CD4-positive, alpha-beta T cell treated with Interleukin-2 at 100 ng/mL for 4 hours (primary cell): ENCODE data around the gene PRPF19.
"Not testable (repeated sequence)": the region's sequence is repeated elsewhere in the genome, so short reads cannot be mapped to it uniquely, and the experiment has no call there.

Source experiments
- DNase-seq: peaks from one replicate; pipeline ENCODE4 v3.0.0-alpha.2; 2020; ENCODE audit warnings: low spot score

PRPF19 gene

GRCh38 chr11:60923326-60923725, 16.9 kb upstream of the PRPF19 start:
- DNase-seq = no peak

- DNase-seq = no peak
These were observed 16.5 kb upstream of the PRPF19 start for GRCh38 chr11:60922906-60923305.

- DNase-seq = no peak
These were observed 15.5 kb upstream of the PRPF19 start for GRCh38 chr11:60921777-60922335.

DNA sequence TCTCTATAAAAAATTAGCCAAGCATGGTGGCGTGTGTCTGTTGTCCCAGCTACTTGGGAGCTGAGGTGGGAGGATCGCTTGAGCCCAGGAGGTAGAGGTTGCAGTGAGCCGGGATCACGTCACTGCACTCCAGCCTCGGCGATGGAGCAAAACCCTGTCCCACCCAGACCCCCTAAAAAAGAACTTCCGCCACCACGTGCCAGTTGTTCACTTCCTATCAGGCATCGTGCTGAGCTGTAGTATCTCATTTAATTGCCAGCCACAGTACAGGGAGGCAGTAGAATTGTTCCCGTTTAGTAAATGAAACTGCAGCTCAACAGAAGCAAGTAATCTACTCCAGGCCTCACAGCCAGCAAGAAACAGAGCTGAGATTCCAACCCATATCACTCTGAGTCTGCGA, 14.9 kb upstream of the PRPF19 start:
- DNase-seq = no peak

GRCh38 chr11:60919956-60920355, 13.6 kb upstream of the PRPF19 start:
- DNase-seq = no peak

- DNase-seq = no peak
These were observed 12.9 kb upstream of the PRPF19 start for GRCh38 chr11:60919320-60919719.

DNA sequence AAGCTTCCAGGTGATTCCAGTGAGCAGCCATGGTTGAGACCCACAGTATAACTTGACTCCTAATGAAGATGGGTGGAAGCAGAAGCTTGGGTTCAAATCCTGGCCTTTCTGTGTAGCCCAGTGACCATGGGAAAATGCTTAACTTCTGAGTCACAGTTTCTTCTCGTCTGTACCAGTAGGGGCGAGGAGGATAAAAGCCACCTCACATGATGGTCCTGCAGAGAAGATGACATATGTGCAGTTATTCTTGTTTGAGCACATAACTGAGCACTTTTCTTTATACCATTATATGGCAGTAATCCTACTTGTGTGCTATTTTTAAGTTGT, 12.5 kb upstream of the PRPF19 start:
- DNase-seq = no peak

DNA sequence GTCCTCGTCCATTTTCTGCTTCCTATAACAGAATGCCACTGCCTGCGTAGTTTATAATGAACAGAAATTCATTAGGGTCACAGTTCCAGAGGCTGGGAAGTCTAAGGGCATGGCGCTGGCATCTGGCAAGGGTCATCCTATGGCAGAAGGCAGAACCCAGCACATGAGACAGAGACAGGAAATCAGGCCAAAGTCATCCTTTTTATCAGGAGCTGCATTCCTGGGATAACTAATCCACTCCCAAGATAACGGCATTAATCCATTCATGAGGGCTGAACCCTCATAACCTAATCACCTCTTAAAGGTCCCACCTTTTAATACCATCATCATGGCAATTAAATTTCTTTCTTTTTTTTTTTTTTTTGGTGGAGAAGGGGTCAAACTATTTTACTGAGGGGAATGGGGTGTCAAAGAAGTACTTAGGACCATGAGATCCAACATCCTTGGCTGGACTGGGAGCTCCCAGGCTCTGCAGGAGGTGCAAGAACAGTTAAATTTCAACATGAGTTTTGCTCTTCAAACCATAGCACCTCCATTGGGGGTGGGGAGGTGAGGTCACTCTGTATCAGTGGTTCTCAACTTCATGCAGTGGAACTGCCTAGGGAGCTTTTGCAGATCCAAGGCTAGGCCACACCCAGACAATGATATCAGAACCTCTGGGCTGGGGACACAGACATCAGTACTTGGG, 12.0 kb upstream of the PRPF19 start:
- no peak for DNase-seq

GRCh38 chr11:60917267-60917666, 10.9 kb upstream of the PRPF19 start:
- no peak for DNase-seq

- no peak for DNase-seq
These were observed 10.4 kb upstream of the PRPF19 start for GRCh38 chr11:60916669-60917206.

DNA sequence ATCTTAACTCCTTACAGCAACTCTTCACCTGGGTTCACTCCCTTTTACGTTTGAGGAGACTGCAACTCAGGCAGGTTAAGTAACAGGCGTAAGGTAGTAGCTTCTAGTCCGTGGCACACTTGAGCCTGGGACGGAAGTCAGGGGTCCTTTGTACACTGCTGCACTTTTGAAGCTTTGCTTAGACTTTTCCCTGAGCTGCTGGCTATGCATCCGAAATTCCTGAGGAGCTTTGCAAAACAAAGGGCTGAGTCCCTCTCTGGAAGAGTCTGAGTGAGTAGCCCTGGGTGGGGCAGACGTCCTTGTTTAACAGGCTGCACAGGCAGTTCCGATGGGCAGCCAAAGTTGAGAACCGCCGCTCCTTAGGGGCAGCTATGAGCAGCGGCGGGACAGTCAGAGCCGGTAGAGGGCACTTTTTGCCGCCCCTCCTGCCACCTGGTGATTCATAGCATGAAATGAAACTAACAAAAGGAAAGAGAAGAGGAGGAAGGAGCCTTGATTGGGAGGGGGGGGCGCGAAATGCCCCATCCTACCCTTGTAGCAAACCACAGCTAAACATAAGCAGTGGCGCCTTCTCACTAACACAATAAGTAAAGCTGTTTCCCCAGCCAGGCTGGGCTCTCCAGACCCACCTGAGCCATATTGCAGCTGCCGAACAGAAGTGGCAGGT, 9.0 kb upstream of the PRPF19 start:
- DNase-seq = peak; percentile 80

- DNase-seq = no peak
These were observed 8.4 kb upstream of the PRPF19 start for GRCh38 chr11:60914633-60915247.

GRCh38 chr11:60913793-60914632, 7.6 kb upstream of the PRPF19 start, which contains the start of gene TMEM109:
TSS of gene TMEM109 (plus strand) at chr11:60914158. CDS start at chr11:60919694, 5,536 bp downstream.
- peak; percentile 89 for DNase-seq

- no peak for DNase-seq
These were observed 6.6 kb upstream of the PRPF19 start for GRCh38 chr11:60912851-60913528.

- DNase-seq = peak; percentile 24
These were observed 6.0 kb upstream of the PRPF19 start for GRCh38 chr11:60912223-60912850.

GRCh38 chr11:60910711-60911380, 4.5 kb upstream of the PRPF19 start:
- DNase-seq = no peak

GRCh38 chr11:60910281-60910687, 3.9 kb upstream of the PRPF19 start:
- no peak for DNase-seq

DNA sequence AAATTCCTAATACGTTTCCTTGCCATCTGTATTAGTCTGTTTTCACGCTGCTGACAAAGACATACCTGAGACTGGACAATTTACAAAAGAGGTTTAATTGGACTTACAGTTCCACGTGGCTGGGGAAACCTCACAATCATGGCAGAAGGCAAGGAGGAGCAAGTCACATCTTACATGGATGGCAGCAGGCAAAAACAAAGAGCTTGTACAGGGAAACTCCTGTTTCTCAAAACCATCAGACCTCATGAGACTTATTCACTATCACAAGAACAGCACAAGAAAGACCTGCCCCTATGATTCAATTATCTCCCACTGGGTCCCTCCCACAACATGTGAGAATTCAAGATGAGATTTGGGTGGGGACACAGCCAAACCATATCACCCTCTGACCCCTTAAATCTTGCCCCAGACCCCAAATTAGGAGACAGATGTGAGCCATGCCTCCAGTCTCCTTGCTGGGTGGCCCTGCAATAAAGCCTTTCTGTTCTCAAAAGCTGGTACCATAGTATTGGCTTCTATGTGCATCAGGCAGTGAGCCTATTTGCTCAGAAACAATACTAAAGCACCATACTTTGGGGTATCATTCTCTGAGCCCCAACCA, 3.4 kb upstream of the PRPF19 start:
- DNase-seq = not testable (repeated sequence)

DNA sequence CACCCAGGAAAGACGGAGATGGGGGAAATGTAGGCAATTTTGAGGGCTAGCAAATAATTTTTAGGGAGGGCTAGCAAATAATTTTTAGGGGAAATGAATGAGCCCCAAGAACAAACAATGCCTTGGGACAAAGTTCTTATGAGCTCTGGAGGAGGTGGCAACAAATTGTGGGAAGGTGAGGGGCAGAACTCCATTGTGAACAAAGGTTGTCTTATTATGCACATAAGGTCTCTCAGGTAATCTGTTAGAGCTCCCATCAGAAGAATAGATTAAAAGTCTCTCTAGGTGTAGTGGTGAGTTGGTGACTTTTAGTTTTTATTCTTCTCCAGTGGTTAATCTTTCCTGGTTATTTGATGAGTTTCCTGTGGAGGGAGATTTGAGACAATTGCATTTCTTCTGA, 2.4 kb upstream of the PRPF19 start:
- no peak for DNase-seq
